ENCODE results near the gene BDKRB2.

- TF ChIP-seq EP300 (IDR thresholded peaks at IDR 0.05; ENCODE audit: borderline replicate concordance in 1 of 2, low read depth in 2 of 2, low read length in 2 of 2) (no peak), CTCF (IDR thresholded peaks at IDR 0.05; ENCODE audit: control extremely low read depth in 1 of 3, insufficient read depth in 1 of 3, low read depth in 1 of 3, low read length in 3 of 3) (no peak), CEBPB (IDR thresholded peaks at IDR 0.05; ENCODE audit: low read depth, low read length) (no peak), RAD21 (IDR thresholded peaks at IDR 0.05 in 1 of 2, conservative IDR thresholded peaks at IDR 0.05 in 1 of 2; ENCODE audit: low read depth in 2 of 2, low read length in 2 of 2) (no peak), EZH2 (IDR thresholded peaks at IDR 0.05; ENCODE audit: low read depth, low read length, severe bottlenecking) (no peak)
Observed at GRCh38 chr14:96251656-96252155, 47.1 kb downstream of the BDKRB2 start.

All from H1 (cell line).